ENCODE data around the gene MSANTD2.

- TF ChIP-seq CTCF (IDR thresholded peaks at IDR 0.05) (no peak), POLR2AphosphoS5 (IDR thresholded peaks at IDR 0.05) (no peak), POLR2A (IDR thresholded peaks at IDR 0.05) (no peak)
Observed at GRCh38 chr11:124718801-124719200, 81.4 kb downstream of the MSANTD2 start.

All from breast epithelium (tissue), 3 donors.